Motor neuron (in vitro differentiated cells): ENCODE results near the gene PDE4B. TPM values are rescaled to one million over a fixed set of nuclear protein-coding genes. Genes with fewer than 3 reads are reported as not detected.

Experiments
- ATAC-seq, 8 experiments: fragments of 200-7000 bp; cut with Tn5 transposase; replicated peaks in 6 of 8; 2 replicates each; pipeline ENCODE4 v1.8.0; 2021; ENCODE audit warnings: mild to moderate bottlenecking in 8 of 8, moderate library complexity in 8 of 8
- H3K27ac ChIP-seq, 2 donors: fragments of 250-450 bp; sonication (Bioruptor Pico); 2 replicates each; pipeline ENCODE4 v1.9.0; 2021; ENCODE audit warnings: antibody characterized with exemption in 2 of 2, mild to moderate bottlenecking in 2 of 2, moderate library complexity in 1 of 2
- H3K4me1 ChIP-seq, 2 donors: fragments of 250-450 bp; sonication (Bioruptor Pico); replicated peaks in 1 of 2; 2 replicates each; pipeline ENCODE4 v1.6.1; 2021; ENCODE audit warnings: antibody characterized with exemption in 2 of 2, mild to moderate bottlenecking in 2 of 2, moderate library complexity in 1 of 2
- H3K4me3 ChIP-seq, 5 donors: fragments of 250-450 bp; sonication (Bioruptor Pico); 2 replicates each; pipeline ENCODE4 v1.9.0; 2021; ENCODE audit warnings: antibody characterized with exemption in 5 of 5, mild to moderate bottlenecking in 5 of 5, moderate library complexity in 4 of 5
- WGBS, 10 experiments: fragments of 450-650 bp; shearing (Covaris generic); methylation state at CpG; one replicate each; pipeline ENCODE4 v1.0.0; 2022; 5-methylcytosine and 5-hydroxymethylcytosine counted together
- in situ Hi-C, 9 experiments: fragments of 400-800 bp; cut with MboI; loops; one replicate each; pipeline ENCODE4 v1.15.0; 2021; ENCODE audit warnings: low sequenced_read_pairs in 9 of 9, low pct_unique_long_range_greater_than_20kb in 2 of 9; ENCODE audit not compliant: unreplicated experiment in 9 of 9
- total RNA-seq, 8 experiments: library from RNA; unstranded; fragments of 300-600 nt; gene quantifications; 2 replicates each; pipeline versions ENCODE4 v1.2.3 to v1.2.4, GENCODE V29; 2022

Gene PDE4B
- total RNA-seq, 8 experiments from 2014 or later: 13.9 to 63.1 (median 43.3) TPM

GRCh38 chr1:66278260-66279021, 485.7 kb downstream of the PDE4B start:
- 0 to 80% (median 58%) methylated on average over 1 to 7 of the region's 7 CpGs for WGBS, 10 experiments
- Histone ChIP-seq H3K4me1 (peaks cover 0 to 3% of the 10 kb centered on the region in 2 donors), H3K4me3 (no peak overlapping the region), H3K27ac (no peak overlapping the region)
- no peak for ATAC-seq
- in situ Hi-C loops: no loop called here

DNA sequence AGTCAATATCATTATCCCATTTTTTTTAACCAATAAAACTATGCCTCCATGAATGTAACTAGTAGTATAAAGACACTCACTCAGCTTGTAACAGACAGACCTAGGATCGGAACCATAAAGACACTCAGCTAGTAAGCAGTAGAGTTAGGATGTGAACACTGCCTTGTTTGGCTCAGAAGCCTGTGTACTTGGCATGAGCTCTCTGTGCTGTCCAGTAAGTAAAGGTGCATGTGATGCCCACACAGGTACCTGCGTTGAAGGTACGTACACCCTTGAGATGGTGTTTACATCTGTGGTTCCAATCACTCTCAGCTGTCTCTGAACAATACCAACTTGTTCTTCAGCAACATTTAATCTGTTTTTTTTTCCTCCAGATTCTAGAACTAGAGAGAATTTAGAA, 489.1 kb downstream of the PDE4B start:
- 80 to 100% (median 90%) methylated on average over 2 to 3 of the region's 3 CpGs; no CpG with 5 or more reads in 2 of the 10 experiments for WGBS, 10 experiments
- Histone ChIP-seq H3K4me1 (peaks cover 0 to 3% of the 10 kb centered on the region in 2 donors), H3K27ac (no peak overlapping the region), H3K4me3 (no peak overlapping the region)
- in situ Hi-C loops: no loop called here
- no peak for ATAC-seq

GRCh38 chr1:66282343-66282852, 489.7 kb downstream of the PDE4B start:
- Histone ChIP-seq H3K27ac (no peak overlapping the region), H3K4me3 (no peak overlapping the region), H3K4me1 (peaks cover 0 to 3% of the 10 kb centered on the region in 2 donors)
- peak in 2 of 8 experiments; percentile 98 for ATAC-seq
- 10 to 100% (median 68%) methylated on average over 1 to 2 of the region's 2 CpGs; no CpG with 5 or more reads in 1 of the 10 experiments for WGBS, 10 experiments
- in situ Hi-C loops: no loop called here

DNA sequence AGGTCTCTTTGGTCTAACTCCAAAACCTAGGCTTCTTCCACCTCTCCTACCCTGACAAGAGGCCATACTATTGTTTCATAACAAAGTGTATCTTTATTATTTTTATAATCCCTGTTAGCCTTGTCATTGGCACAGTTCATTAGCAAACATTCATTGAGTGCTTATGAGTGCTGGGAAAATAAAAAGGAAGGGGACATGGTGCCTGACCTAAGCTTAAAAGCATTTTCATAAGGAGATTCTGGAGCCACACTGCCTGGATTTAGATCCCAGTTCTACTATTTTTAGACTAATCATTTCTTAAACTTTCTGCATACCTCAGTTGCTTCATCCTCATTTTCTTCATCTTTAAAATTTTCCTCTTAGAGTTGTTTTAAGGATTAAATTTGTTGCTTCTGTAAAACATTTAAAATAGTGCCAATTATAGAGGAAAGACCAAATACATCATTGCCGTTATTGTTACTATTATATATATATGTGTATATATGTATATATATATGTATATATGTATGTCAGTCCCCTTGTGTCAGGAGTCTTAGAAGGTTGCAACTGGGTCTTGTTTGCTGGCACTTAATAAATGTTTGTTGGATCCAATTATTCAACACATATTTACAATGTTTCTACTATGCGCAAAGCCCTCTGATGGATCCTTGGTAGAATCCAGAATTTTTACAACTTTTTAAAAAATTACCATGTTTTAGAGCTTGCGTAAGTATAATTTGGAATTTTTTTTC, 490.4 kb downstream of the PDE4B start:
- Histone ChIP-seq H3K4me1 (peaks cover 0 to 3% of the 10 kb centered on the region in 2 donors), H3K4me3 (no peak overlapping the region), H3K27ac (no peak overlapping the region)
- WGBS, 10 experiments: 68 to 100% (median 97%) methylated on average over 1 to 3 of the region's 3 CpGs; no CpG with 5 or more reads in 1 of the 10 experiments
- no peak for ATAC-seq
- in situ Hi-C loops: no loop called here

DNA sequence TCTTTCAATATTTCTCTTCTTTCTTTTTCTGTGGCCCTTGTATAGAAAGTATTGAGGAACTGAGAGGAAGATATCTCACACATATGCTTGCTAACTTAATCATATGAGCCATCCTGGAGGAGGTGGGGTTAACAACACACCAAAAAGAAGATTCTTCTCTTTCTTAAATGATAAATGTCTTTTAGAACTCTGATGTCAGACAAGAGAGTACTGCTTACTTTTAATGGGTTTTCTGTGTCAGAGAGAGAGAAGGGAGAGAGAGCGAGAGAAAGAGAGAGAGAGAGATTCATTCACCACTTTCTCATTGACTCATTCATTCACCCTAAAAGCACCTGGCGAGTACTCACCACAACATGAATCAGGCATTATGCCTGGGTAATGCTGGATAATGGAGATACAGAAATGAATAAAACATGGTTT, 490.9 kb downstream of the PDE4B start:
- peak in 3 of 8 experiments; percentile 16 to 59 (median 41) for ATAC-seq
- H3K4me1 ChIP-seq: no peaks in the 10 kb centered on the region
- 60 to 87% (median 78%) methylated on average over 1 to 2 of the region's 2 CpGs; no CpG with 5 or more reads in 2 of the 10 experiments for WGBS, 10 experiments
- no peak overlapping the region for H3K4me3 ChIP-seq
- in situ Hi-C loops: no loop called here
- no peak overlapping the region for H3K27ac ChIP-seq

DNA sequence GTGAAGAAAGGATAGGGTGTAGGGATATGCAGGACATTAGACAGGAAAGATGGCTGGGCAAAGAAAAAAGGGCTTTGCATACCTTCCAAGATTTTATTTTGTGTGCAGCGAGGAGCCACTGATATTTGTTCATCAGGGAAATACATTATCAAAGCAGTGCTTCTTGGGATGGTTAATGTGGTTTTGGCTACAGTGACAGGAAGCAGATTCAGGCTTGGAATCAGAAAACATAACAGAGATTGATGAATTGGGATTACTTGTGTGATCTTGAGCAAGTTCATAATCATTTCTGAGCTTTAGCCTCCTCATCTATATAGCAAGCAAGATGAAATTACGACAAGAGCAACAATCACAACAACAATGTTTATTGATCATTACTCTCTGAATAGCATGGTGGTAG, 492.1 kb downstream of the PDE4B start:
- in situ Hi-C loops: no loop called here
- no peak overlapping the region for H3K4me3 ChIP-seq
- no peaks in the 10 kb centered on the region for H3K4me1 ChIP-seq
- ATAC-seq: no peak
- H3K27ac ChIP-seq: no peak overlapping the region
- 71 to 100% (median 91%) methylated on average over 1 to 2 of the region's 2 CpGs; no CpG with 5 or more reads in 1 of the 10 experiments for WGBS, 10 experiments

DNA sequence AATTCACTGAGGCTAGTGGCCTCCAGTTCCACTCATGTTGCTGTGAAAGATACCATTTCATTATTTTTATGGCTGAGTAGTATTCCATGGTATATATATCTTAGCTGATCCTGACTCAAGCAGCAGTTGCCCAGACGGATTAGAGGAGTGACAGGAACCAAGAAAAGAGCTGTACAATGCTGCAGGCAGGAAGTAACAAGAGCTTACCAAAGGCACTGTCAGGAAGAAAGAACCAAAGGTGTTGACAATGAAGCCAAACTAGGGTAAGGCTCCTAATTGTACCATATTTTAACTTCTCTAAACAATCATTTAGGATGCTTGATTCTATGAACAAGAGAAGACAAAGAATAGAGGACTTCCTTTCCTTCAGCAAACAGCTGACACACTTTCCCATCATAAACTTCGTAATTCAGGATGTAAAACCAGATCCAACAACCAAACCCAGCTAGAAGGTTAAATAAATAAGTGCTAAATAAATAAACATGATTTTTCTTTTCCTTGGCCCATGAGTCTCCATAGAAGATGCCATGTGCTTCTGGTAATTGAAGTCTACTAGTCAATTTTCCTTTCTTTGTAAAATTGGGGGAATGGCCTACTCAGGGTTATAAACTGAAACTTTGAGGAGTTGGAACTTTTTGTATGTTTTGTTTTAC, 493.0 kb downstream of the PDE4B start:
- in situ Hi-C loops: no loop called here
- ATAC-seq: no peak
- H3K4me3 ChIP-seq: no peak overlapping the region
- 61 to 100% (median 87%) methylated on average over 1 to 2 of the region's 2 CpGs; no CpG with 5 or more reads in 2 of the 10 experiments for WGBS, 10 experiments
- H3K27ac ChIP-seq: no peak overlapping the region
- no peaks in the 10 kb centered on the region for H3K4me1 ChIP-seq

DNA sequence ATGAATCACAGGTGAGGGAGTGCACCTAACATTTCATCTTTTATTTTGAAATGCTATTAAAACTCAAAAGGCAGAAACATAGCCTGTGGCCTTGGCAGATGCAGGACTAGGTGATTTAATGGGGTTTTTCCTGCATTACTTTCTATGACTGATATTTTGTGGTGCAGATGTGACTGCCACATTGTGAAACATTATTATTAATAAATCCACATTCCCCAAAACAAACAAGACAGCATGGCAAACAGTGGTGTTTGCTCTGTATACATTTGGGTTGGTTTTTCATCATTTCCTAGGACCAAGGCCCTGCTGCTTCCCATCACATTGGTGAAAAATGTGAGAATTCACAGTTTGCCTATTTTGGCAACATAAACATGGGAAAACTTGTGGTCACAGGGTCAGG, 493.6 kb downstream of the PDE4B start:
- in situ Hi-C loops: no loop called here
- H3K4me1 ChIP-seq: no peaks in the 10 kb centered on the region
- H3K4me3 ChIP-seq: no peak overlapping the region
- no peak for ATAC-seq
- H3K27ac ChIP-seq: no peak overlapping the region

DNA sequence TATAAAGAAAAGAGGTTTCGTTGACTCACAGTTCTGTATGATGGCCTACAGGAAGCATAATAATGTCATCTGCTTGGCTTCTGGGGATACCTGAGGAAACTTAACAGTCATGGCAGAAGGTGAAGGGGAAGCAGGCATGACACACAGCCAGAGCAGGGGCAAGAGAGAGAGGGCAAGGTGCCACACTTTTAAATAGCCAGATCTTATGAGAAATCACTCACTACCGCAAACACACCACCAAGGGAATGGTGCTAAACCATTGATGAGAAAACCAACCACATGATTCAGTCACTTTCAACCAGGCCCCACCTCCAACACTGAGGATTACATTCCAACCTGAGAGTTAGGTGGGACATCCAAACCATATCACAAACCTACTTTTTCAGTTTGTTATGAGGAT, 495.4 kb downstream of the PDE4B start:
- H3K4me3 ChIP-seq: no peak overlapping the region
- no peak for ATAC-seq
- in situ Hi-C loops: no loop called here
- H3K4me1 ChIP-seq: no peaks in the 10 kb centered on the region
- no peak overlapping the region for H3K27ac ChIP-seq
- 50 to 100% (median 90%) methylated on average over 1 to 2 of the region's 2 CpGs for WGBS, 10 experiments

DNA sequence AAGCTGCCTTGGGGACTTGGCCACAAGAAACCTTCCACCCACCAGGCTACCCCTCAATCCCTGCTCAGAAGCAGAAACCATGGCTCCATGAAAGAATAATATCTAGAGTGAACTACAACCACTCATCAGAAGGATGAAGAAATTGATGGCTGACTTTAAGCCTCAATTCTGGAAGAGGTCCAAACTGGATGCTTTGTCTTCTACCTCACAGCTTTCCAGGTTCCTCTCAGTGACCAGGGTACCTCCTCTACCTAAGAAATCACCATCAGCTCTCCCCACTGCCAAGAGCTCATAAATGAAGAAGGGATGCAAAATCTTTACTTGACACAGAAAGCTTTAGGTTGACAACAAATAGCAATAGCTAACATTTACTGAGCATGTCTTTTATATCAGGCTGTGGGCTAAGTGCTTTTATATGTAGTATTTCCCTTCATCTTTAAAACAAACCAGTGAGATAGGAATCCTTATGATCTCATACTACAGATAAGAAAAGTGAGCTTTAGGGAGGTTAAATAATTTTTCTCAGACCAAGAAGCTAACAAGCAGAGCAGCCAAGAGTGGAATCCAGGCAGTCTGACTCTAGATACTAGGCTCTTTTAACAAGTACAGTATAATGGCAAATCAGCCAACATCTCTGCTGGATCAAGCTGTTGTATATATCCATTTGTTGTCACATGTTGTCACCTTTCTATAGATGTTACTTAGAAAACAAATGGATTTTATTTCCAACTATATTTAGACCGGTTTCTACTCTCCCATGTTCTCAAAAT, 498.3 kb downstream of the PDE4B start:
- no peaks in the 10 kb centered on the region for H3K4me1 ChIP-seq
- no peak overlapping the region for H3K27ac ChIP-seq
- in situ Hi-C loops: no loop called here
- no peak for ATAC-seq
- WGBS, 10 experiments: 20 to 100% (median 90%) methylated on average over 1 of the region's 1 CpG; no CpG with 5 or more reads in 1 of the 10 experiments
- H3K4me3 ChIP-seq: no peak overlapping the region

GRCh38 chr1:66291531-66291864, 498.8 kb downstream of the PDE4B start:
- H3K4me3 ChIP-seq: no peak overlapping the region
- 0 to 100% (median 42%) methylated on average over 1 of the region's 1 CpG; no CpG with 5 or more reads in 2 of the 10 experiments for WGBS, 10 experiments
- no peak for ATAC-seq
- in situ Hi-C loops: no loop called here
- H3K4me1 ChIP-seq: no peaks in the 10 kb centered on the region
- no peak overlapping the region for H3K27ac ChIP-seq

- H3K4me3 ChIP-seq: no peak overlapping the region
- in situ Hi-C loops: no loop called here
- no peak for ATAC-seq
- H3K27ac ChIP-seq: no peak overlapping the region
- no peaks in the 10 kb centered on the region for H3K4me1 ChIP-seq
- WGBS, 10 experiments: 60 to 100% (median 100%) methylated on average over 1 to 2 of the region's 2 CpGs; no CpG with 5 or more reads in 1 of the 10 experiments
Observed at GRCh38 chr1:66292305-66292704, 499.6 kb downstream of the PDE4B start.
